Measurements from ENCODE around the gene FAM131C.

- TF ChIP-seq CTCF (optimal IDR thresholded peaks at IDR 0.05 in 1 of 3, IDR thresholded peaks at IDR 0.05 in 1 of 3, conservative IDR thresholded peaks at IDR 0.05 in 1 of 3; ENCODE audit: extremely low read depth in 1 of 3, insufficient read depth in 2 of 3, low read length in 3 of 3) (no peak), EZH2 (IDR thresholded peaks at IDR 0.05; ENCODE audit: low read length) (no peak)
Observed at GRCh38 chr1:16043521-16043920, 29.9 kb downstream of the FAM131C start, which contains the start of gene CLCNKB.
